Left renal pelvis (tissue), 4 donors: ENCODE data around the gene ONECUT1. TPM values are rescaled to one million over a fixed set of nuclear protein-coding genes. Genes with fewer than 3 reads are reported as not detected.

ENCODE experiments used
- polyA plus RNA-seq, 4 donors: library from polyadenylated mRNA; unstranded; fragments of 120-200 nt; gene quantifications; one replicate each; pipeline ENCODE4 v1.2.1, GENCODE V29; 2013; ENCODE audit not compliant: insufficient read length in 4 of 4

ONECUT1 gene
- polyA plus RNA-seq, 4 donors = 0.14 to 0.29 (median 0.20) TPM; not detected in 1

Other genes starting within 250 kb of the ONECUT1 start
- 100 to 1,000 TPM; 106 to 169 (median 138) TPM for gene ARPP19, start 221.3 kb downstream of the ONECUT1 start, polyA plus RNA-seq
- gene ATOSA, start 110.9 kb downstream of the ONECUT1 start, polyA plus RNA-seq = 10 to 100 TPM; 37.6 to 52.1 (median 46.2) TPM